Neural progenitor cell (in vitro differentiated cells): Measurements from ENCODE around the gene GCC1.

Experiments used
- EZH2 ChIP-seq: fragments of 200-600 bp; sonication (generic); IDR thresholded peaks from 2 replicates; pipeline ENCODE4 v1.6.1; 2017; ENCODE audit warnings: antibody characterized with exemption, mild to moderate bottlenecking, moderate library complexity
- EZH2phosphoT487 ChIP-seq: fragments of 200-600 bp; sonication (generic); IDR thresholded peaks from 2 replicates; pipeline ENCODE4 v1.6.1; 2017; ENCODE audit warnings: antibody characterized with exemption
- TF ChIP-seq, protein P1 (sequence below): fragments of 200-600 bp; sonication (generic); IDR thresholded peaks from 2 replicates; pipeline ENCODE4 v1.5.1; 2017; ENCODE audit warnings: antibody characterized with exemption, mild to moderate bottlenecking

DNA sequence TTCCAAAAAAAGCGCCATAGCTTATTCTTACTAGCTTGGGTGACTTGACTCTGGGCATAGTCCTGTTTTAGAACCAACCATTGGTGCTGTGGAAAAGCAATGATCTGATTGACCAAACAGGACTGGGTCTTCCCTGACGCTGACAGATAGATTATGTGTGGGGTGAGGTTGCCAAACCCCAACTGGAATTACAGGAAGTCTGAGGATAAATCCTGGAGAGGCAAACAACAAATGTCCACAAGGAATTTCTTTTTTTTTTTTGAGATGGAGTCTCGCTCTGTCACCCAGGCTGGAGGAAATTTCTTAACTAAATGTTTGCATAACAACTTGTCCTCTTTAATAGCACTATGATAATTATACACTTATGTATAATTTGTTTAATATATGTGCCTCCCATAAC lies 19.2 kb downstream of the GCC1 start:
- TF ChIP-seq, protein P1, sequence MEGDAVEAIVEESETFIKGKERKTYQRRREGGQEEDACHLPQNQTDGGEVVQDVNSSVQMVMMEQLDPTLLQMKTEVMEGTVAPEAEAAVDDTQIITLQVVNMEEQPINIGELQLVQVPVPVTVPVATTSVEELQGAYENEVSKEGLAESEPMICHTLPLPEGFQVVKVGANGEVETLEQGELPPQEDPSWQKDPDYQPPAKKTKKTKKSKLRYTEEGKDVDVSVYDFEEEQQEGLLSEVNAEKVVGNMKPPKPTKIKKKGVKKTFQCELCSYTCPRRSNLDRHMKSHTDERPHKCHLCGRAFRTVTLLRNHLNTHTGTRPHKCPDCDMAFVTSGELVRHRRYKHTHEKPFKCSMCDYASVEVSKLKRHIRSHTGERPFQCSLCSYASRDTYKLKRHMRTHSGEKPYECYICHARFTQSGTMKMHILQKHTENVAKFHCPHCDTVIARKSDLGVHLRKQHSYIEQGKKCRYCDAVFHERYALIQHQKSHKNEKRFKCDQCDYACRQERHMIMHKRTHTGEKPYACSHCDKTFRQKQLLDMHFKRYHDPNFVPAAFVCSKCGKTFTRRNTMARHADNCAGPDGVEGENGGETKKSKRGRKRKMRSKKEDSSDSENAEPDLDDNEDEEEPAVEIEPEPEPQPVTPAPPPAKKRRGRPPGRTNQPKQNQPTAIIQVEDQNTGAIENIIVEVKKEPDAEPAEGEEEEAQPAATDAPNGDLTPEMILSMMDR = no peak
- TF ChIP-seq EZH2 (no peak), EZH2phosphoT487 (no peak)
